Aorta (tissue), 5 donors: ENCODE data around the gene AUH. TPM values are rescaled to one million over a fixed set of nuclear protein-coding genes. Genes with fewer than 3 reads are reported as not detected.
"Not testable (repeated sequence)": the region's sequence is repeated elsewhere in the genome, so short reads cannot be mapped to it uniquely, and the experiment has no call there.

Experiments used
- ATAC-seq: fragments of 200-7000 bp; cut with Tn5 transposase; one replicate; pipeline ENCODE4 v1.9.1; 2022; ENCODE audit warnings: moderate library complexity; ENCODE audit not compliant: low FRiP score
- DNase-seq, 2 donors: peaks; one replicate each; pipeline ENCODE4 v3.0.0-alpha.2; 2020
- H3K27ac ChIP-seq, 2 donors: one replicate each; pipeline ENCODE4 v1.5.1; 2013; ENCODE audit warnings: low read length in 2 of 2, mild to moderate bottlenecking in 2 of 2, moderate library complexity in 2 of 2, control low read depth in 1 of 2, inconsistent platforms in 1 of 2, low read depth in 1 of 2
- H3K27me3 ChIP-seq, 2 donors: one replicate each; pipeline ENCODE4 v1.6.1; 2013; ENCODE audit warnings: control low read depth in 1 of 2, low read length in 1 of 2, mild to moderate bottlenecking in 1 of 2, moderate library complexity in 1 of 2; ENCODE audit not compliant: insufficient read depth in 2 of 2, control insufficient read depth in 1 of 2
- H3K36me3 ChIP-seq, 2 donors: one replicate each; pipeline ENCODE4 v1.6.1; 2013; ENCODE audit warnings: control low read depth in 1 of 2, low read length in 1 of 2, mild to moderate bottlenecking in 1 of 2; ENCODE audit not compliant: insufficient read depth in 2 of 2, control insufficient read depth in 1 of 2
- H3K4me1 ChIP-seq, 2 donors: one replicate each; pipeline ENCODE4 v1.6.1; 2013; ENCODE audit warnings: low read length in 2 of 2, control low read depth in 1 of 2, mild to moderate bottlenecking in 1 of 2, moderate library complexity in 1 of 2; ENCODE audit not compliant: insufficient read depth in 2 of 2, control insufficient read depth in 1 of 2
- H3K4me3 ChIP-seq, 2 donors: one replicate each; pipeline ENCODE4 v1.5.1; 2013; ENCODE audit warnings: low read length in 2 of 2, control low read depth in 1 of 2, mild to moderate bottlenecking in 1 of 2
- H3K9me3 ChIP-seq: one replicate; pipeline ENCODE4 v1.6.1; 2013; ENCODE audit warnings: mild to moderate bottlenecking, low read length; ENCODE audit not compliant: control insufficient read depth
- WGBS, 2 donors: extraction: QIAGEN DNeasy Blood & Tissue Kit; methylation state at CpG; one replicate each; pipeline ENCODE4 v1.1.7; 2013; 5-methylcytosine and 5-hydroxymethylcytosine counted together
- intact Hi-C, 2 donors: fragments of 100-400 bp; cut with DNase I; formaldehyde crosslinking; loops; one replicate each; pipeline versions ENCODE4 v1.14.2 to v1.15.0; 2022
- polyA plus RNA-seq, 2 donors: library from polyadenylated mRNA; stranded (reverse); fragments of 200-250 nt; gene quantifications; one replicate each; pipeline ENCODE4 v1.2.3, GENCODE V29; 2013
- total RNA-seq, 2 donors: library from RNA; stranded (reverse); fragmentation: NEBNext Ultra II Directional; extraction: Animal tissue kit (Norgen Biotek cat#: 25700); gene quantifications; one replicate each; pipeline ENCODE4 v1.2.1, GENCODE V29; 2021
- donor health status: healthy with polysubstance abuse.
- donor health status: Bipolar disorder and iron deficiency.
- donor health status: DM: no; HTN: no; CAD: no.
- donor health status: DM: no; HTN: no; CAD: no.
- donor health status: DM: yes; HTN: yes; CAD: no.

Gene AUH
- total and polyA plus RNA-seq, 4 donors: 12.4 to 25.7 (median 14.4) TPM

- H3K9me3 ChIP-seq, intact Hi-C loops, H3K36me3 ChIP-seq, DNase-seq, H3K27ac ChIP-seq, H3K4me1 ChIP-seq, H3K27me3 ChIP-seq, ATAC-seq, H3K4me3 ChIP-seq: not testable (repeated sequence)
- 57 to 63% methylated on average over 3 of the region's 3 CpGs for WGBS, 2 donors
Measured at GRCh38 chr9:91370006-91370405, 8.3 kb upstream of the AUH start.

- H3K27ac ChIP-seq: no peak overlapping the region
- ATAC-seq: no peak
- no peaks in the 10 kb centered on the region for H3K9me3 ChIP-seq
- H3K4me1 ChIP-seq: no peaks in the 10 kb centered on the region
- intact Hi-C loops: loop anchor here (5.0 kb wide), 3 partner anchors 58 to 172 kb away; partner anchors contain the start of gene NFIL3 (in 2 of the 2)
- H3K27me3 ChIP-seq: no peaks in the 10 kb centered on the region
- 96% methylated on average over 3 of the region's 3 CpGs for WGBS, 2 donors
- no peak overlapping the region for H3K4me3 ChIP-seq
- no peak for DNase-seq
- H3K36me3 ChIP-seq: no peaks in the 10 kb centered on the region
Measured at GRCh38 chr9:91364702-91365101, 3.0 kb upstream of the AUH start.

GRCh38 chr9:91364005-91364404 is 2.3 kb upstream of the AUH start:
- Histone ChIP-seq H3K27ac (no peak overlapping the region), H3K36me3 (no peaks in the 10 kb centered on the region), H3K9me3 (no peaks in the 10 kb centered on the region), H3K4me3 (no peak overlapping the region), H3K4me1 (no peaks in the 10 kb centered on the region), H3K27me3 (no peaks in the 10 kb centered on the region)
- no peak for ATAC-seq
- no peak for DNase-seq
- WGBS, 2 donors: 94 to 95% methylated on average over 6 to 7 of the region's 7 CpGs
- intact Hi-C loops: loop anchor here (5.0 kb wide), 3 partner anchors 58 to 172 kb away; partner anchors contain the start of gene NFIL3 (in 2 of the 2)

GRCh38 chr9:91362051-91362611 is 413 bp upstream of the AUH start:
- no peak for ATAC-seq
- intact Hi-C loops: loop anchor here (5.0 kb wide), 3 partner anchors 60 to 170 kb away; partner anchors contain the start of gene NFIL3 (in 2 of the 2)

GRCh38 chr9:91360551-91361290 is 997 bp downstream of the AUH start:
- Histone ChIP-seq H3K36me3 (no peaks in the 10 kb centered on the region), H3K4me1 (peaks cover 0 to 2% of the 10 kb centered on the region in 2 donors), H3K4me3 (peak overlapping the region; percentile 85 to 96), H3K27me3 (no peaks in the 10 kb centered on the region), H3K9me3 (no peaks in the 10 kb centered on the region), H3K27ac (no peak overlapping the region)
- intact Hi-C loops: loop anchor here (5.0 kb wide), 3 partner anchors 62 to 168 kb away; partner anchors contain the start of gene NFIL3 (in 2 of the 2)
- DNase-seq (no peak), ATAC-seq (no peak)
- 20 to 21% methylated on average over 10 of the region's 10 CpGs for WGBS, 2 donors

More at GRCh38 chr9:91362051-91362611, 413 bp upstream of the AUH start:
- Histone ChIP-seq H3K9me3 (no peaks in the 10 kb centered on the region), H3K27ac (peak overlapping the region in 1 of 2 donors; percentile 15), H3K27me3 (no peaks in the 10 kb centered on the region), H3K4me1 (peaks cover 0 to under 1% of the 10 kb centered on the region in 2 donors), H3K4me3 (peak overlapping the region in 1 of 2 donors; percentile 42), H3K36me3 (no peaks in the 10 kb centered on the region)
- no peak for DNase-seq
- 51 to 52% methylated on average over 15 of the region's 15 CpGs for WGBS, 2 donors

- Histone ChIP-seq H3K4me1 (peaks cover 0 to 2% of the 10 kb centered on the region in 2 donors), H3K9me3 (no peaks in the 10 kb centered on the region), H3K27ac (no peak overlapping the region), H3K4me3 (no peak overlapping the region), H3K27me3 (no peaks in the 10 kb centered on the region), H3K36me3 (no peaks in the 10 kb centered on the region)
- intact Hi-C loops: loop anchor here (5.0 kb wide), 3 partner anchors 62 to 168 kb away; partner anchors contain the start of gene NFIL3 (in 2 of the 2)
- DNase-seq: no peak
- no peak for ATAC-seq
- WGBS, 2 donors: 64 to 66% methylated on average over 7 of the region's 7 CpGs
Measured at GRCh38 chr9:91359734-91360470, 1.8 kb downstream of the AUH start.

- ATAC-seq: no peak
- no peaks in the 10 kb centered on the region for H3K27me3 ChIP-seq
- H3K27ac ChIP-seq: no peak overlapping the region
- no peaks in the 10 kb centered on the region for H3K36me3 ChIP-seq
- WGBS, 2 donors: 76% methylated on average over 2 of the region's 2 CpGs
- no peak for DNase-seq
- no peak overlapping the region for H3K4me3 ChIP-seq
- intact Hi-C loops: no loop called here
- H3K9me3 ChIP-seq: no peaks in the 10 kb centered on the region
- peaks cover 0 to 2% of the 10 kb centered on the region in 2 donors for H3K4me1 ChIP-seq
Measured at GRCh38 chr9:91359083-91359482, 2.6 kb downstream of the AUH start.

- Histone ChIP-seq H3K4me3 (no peak overlapping the region), H3K27me3 (no peaks in the 10 kb centered on the region), H3K4me1 (peaks cover 0 to 2% of the 10 kb centered on the region in 2 donors), H3K9me3 (no peaks in the 10 kb centered on the region), H3K36me3 (no peaks in the 10 kb centered on the region), H3K27ac (no peak overlapping the region)
- no peak for ATAC-seq
- WGBS, 2 donors: 93 to 97% methylated on average over 1 of the region's 1 CpG
- DNase-seq: no peak
- intact Hi-C loops: no loop called here
Measured at GRCh38 chr9:91354881-91355280, 6.8 kb downstream of the AUH start.
